ENCODE measurements around the gene NUP85. TPM values are rescaled to one million over a fixed set of nuclear protein-coding genes. Genes with fewer than 3 reads are reported as not detected.

Gene NUP85
- total RNA-seq, 2 experiments from 2014 or later: 141 to 151 TPM

DNA sequence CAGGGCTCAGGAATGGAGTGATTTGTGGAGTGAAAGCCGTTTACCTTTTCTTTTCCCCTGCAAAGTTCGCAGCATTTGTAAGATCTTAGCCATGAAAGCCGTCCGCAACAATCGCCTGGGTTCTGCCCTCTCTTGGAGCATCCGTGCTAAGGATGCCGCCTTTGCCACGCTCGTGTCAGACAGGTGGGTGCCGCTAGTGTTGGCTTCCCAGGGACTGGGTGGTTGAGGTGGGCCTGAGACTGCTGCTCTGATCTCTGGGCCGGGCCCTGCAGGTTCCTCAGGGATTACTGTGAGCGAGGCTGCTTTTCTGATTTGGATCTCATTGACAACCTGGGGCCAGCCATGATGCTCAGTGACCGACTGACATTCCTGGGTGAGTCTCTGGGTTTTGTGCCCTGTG lies 27.3 kb downstream of the NUP85 start:
- CTCF ChIA-PET: no interaction called here

DNA sequence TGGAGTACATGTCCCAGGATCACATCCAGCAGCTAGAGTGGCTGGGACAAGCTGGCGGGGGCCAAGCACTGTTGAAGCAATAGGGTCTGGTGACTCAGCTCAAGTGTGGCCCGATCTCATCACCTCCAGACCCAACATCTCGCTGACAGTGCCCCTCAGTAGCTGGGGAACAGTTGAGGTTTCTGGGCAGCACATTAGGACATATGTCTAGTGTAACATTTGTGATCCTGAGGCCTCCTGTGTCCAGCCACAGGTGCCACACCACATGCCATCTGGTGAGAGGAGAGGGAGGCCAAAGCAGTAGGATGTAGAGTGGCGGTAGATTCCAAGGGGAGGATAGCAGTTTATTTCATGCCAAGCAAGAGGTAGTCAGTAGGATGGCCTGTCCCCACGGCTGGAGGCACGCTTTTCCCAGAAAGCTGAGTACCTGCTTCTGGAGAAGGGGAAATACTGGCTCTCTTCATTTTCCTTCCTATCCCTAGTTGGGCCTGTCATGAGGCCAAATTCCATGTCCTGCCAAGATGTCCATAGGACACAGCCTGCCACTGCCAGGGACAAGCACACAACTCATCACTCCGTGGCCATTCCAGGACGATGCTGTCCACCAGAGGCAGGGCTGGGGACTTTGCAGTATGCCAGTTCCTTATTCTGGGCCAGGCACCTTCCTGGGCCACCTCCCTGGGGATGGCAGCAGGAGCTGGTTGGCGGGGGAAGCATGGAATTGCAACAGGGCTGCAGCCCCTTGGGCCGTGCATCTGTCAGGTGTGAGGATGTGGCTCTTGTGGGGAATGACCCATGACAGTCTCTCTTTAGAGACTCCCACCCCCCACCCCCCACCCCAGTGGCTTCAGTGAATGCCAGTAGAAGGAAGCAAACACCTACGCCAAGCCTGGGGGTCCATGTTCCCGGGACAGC lies 31.9 kb downstream of the NUP85 start:
- CTCF ChIA-PET: interaction anchor here (0.5 to 5.1 kb wide), 8 partner anchors 8 to 279 kb away, joined by 3 to 21 read pairs (median 4); partner anchors contain the start of genes GGA3, MIF4GD and TSEN54
- POLR2A ChIA-PET: interaction anchor here (0.6 kb wide), 1 partner anchor 65 kb away, joined by 3 read pairs; no protein-coding TSS in a partner anchor

More for the DNA sequence above, 27.3 kb downstream of the NUP85 start:
- POLR2A ChIA-PET: no interaction called here

DNA sequence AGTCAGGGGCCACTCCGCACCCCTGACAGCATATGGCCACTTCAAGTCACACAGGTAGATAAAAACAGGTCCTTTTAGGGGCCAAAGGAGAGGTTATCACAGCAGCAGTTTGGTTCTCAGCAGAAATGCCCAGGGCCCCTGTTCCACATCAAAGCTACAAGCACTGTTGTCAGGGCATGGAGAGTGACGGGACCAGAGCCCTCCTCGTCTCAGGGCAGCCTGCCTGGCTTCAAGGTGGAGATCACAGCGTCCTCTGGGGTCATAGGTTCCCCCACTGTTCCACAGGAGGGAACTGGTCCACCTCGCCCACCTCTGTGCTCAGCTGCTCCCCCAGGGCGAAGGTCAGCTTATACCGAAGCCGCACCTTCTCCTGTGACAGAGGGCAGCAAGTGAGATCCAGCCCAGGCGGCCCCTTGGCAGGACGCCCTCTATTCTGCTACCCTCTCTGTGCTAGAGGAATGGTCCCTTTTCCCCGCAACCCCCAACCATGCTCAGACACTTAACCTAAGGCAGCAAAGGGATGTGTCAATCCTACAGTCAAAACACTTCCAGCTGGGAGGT lies 32.6 kb downstream of the NUP85 start:
- ChIA-PET POLR2A (no interaction called here), CTCF (interaction anchor here (0.7 to 5.1 kb wide), 8 partner anchors 9 to 278 kb away, joined by 3 to 21 read pairs (median 4); partner anchors contain the start of genes GGA3, MIF4GD and TSEN54)

- ChIA-PET CTCF (interaction anchor here (0.7 to 5.1 kb wide), 14 partner anchors 9 to 278 kb away, joined by 3 to 39 read pairs (median 4); partner anchors contain the start of genes GGA3, MIF4GD, MRPS7 and TSEN54), POLR2A (no interaction called here)
These were observed 33.3 kb downstream of the NUP85 start for GRCh38 chr17:75238684-75239191.

DNA sequence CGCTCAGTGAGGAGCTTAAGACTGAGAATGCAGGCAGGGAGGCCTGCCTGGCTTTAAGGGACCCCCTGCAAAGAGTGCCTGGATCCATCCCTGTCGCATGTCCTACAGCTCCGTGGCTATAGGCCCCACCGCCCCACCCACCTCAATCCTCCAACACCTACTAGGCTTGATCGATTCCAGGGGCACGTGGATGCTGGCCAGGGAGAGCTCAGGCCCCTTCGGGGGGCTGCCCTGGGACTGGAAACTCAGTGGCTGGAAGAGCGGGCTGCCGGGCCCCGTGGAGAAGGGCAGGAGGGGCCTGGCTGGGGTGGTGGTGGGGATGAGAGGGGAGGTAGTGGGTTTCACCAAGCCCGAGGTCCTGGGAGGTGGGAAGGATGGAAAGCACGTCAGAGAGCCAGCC lies 33.7 kb downstream of the NUP85 start:
- ChIA-PET POLR2A (no interaction called here), CTCF (interaction anchor here (0.9 to 5.1 kb wide), 9 partner anchors 10 to 189 kb away, joined by 3 to 39 read pairs (median 13); partner anchors contain the start of genes GGA3, MIF4GD and MRPS7)

DNA sequence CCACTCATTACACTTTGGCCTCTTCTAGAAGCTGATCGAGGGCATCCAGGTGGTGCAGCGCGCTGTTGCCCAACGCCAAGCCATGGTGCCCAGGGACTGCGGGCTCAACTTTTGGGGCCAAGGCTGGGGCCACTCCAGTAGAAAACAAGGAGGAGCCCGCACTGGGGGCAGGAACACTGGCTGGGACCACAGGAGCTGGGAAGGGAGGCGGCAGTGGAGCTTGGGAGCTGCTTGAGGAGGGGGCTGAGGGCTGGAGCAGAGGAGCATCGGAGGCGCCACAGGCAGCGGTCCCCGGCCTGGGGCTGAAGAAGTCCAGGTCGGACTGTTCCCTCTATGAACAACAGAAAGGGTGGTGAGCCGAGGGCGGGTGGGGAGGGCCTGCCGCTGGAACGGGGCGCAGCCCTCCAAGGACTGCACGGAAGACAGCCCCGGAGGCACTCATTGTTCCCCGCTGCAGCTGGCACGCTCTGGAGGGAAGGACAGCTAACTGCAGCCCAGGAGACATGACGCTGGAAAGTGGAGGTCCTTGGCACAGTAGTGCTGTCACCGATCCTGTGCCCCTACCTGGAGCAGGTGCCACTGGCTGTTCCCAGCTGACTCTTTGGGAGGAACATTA lies 34.4 kb downstream of the NUP85 start:
- POLR2A ChIA-PET: interaction anchor here (0.6 to 1.0 kb wide), 2 partner anchors 21 to 37 kb away, joined by 3 to 6 read pairs; partner anchors contain the start of gene GGA3
- CTCF ChIA-PET: interaction anchor here (0.6 to 5.1 kb wide), 15 partner anchors 10 to 1162 kb away, joined by 3 to 39 read pairs (median 4); partner anchors contain the start of genes GGA3, MIF4GD and MRPS7

DNA sequence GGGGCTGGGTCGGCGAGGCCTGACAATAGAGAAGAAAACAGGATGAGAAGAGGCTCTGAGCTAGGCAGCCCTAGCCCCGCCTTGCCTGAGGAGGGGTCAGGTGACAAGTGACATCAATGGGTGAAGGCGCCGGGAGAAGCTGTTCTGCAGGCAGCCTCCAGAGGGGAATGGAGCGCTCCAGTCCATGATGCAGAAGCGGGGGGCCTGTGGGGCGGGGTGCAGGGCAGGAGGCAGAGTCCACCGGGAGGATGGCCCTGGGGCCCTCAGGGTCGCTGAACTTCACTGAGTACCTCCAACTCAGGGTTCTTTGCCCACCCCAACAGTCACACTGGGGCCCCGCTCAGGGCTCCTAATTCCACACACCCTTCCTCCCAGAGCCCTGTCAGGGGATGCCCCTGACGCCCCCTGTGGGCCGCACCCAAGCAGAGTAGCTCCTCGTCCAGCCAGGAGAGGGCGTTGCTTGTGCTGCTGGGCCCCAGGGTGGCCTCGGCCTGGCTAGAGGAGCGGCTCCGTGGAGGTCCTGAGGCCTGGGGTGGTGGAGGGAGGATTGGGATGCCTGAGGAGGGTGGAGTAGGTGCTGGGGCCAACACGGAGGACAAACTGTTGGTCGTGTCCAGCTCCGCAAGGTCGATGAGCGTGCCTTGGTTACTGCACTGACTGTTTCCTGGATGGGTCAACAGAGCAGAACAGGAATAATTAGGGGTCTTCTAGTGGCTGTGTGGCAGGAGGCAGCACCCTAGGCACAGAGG lies 35.1 kb downstream of the NUP85 start:
- ChIA-PET CTCF (interaction anchor here (0.6 to 5.1 kb wide), 12 partner anchors 9 to 1161 kb away, joined by 3 to 39 read pairs (median 4); partner anchors contain the start of genes GGA3, MIF4GD and MRPS7), POLR2A (interaction anchor here (0.5 to 1.0 kb wide), 3 partner anchors 20 to 118 kb away, joined by 3 to 6 read pairs (median 4); partner anchors contain the start of gene GGA3)

- CTCF ChIA-PET: interaction anchor here (0.9 to 5.1 kb wide), 8 partner anchors 9 to 171 kb away, joined by 3 to 39 read pairs (median 9); partner anchors contain the start of genes GGA3, MIF4GD and MRPS7
These were observed 35.6 kb downstream of the NUP85 start for GRCh38 chr17:75241143-75241430.

DNA sequence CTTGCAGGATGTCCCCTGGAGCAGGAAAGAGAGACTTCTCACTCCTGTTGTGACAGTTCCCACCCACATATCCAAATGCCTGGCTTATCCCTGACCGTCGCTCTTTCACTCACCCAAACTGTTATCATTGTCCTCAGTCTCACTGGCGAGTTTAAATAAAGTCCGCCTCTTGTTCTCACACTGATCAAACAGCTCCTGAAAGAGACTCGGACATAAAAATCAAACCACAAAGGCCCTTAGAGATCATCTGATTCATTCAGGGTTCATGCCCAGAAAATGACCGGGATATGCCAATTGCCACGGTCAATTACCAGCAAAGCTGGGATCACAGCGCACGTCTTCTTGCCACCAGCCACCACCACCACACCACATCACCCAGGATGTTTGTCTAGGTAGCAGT lies 36.0 kb downstream of the NUP85 start:
- ChIA-PET CTCF (interaction anchor here (0.8 to 5.1 kb wide), 6 partner anchors 8 to 171 kb away, joined by 3 to 39 read pairs (median 18); partner anchors contain the start of genes GGA3, MIF4GD and MRPS7), POLR2A (interaction anchor here (2.4 kb wide), 1 partner anchor 29 kb away, joined by 7 read pairs; the partner anchor contains the start of gene MIF4GD)

More at GRCh38 chr17:75241143-75241430, 35.6 kb downstream of the NUP85 start:
- POLR2A ChIA-PET: interaction anchor here (1.0 to 2.4 kb wide), 2 partner anchors 20 to 30 kb away, joined by 3 to 7 read pairs; partner anchors contain the start of genes GGA3 and MIF4GD

DNA sequence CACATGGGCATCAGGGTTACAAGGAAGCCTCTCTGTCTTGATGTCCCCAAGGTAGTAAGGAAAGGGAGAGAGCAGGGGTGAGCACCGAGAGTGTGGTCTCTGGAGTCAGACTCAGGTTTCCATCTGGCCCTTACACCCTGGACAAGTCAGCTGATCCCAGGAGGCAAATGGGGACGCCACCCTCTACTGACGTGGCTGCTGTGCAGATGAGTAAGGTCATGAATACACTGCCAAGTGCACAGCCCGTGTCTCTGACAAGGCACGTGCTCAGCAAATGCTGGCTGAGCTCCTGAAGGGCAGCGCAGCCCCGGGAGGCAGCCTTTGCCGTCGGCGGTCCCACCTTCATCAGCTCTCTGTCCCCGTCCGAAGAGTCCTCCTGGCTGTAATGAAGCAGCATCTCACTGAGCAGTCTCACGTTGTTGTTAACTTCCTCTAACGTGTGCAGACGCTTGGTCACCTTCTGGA lies 36.5 kb downstream of the NUP85 start:
- CTCF ChIA-PET: interaction anchor here (0.5 to 5.1 kb wide), 7 partner anchors 13 to 171 kb away, joined by 3 to 39 read pairs (median 6); partner anchors contain the start of genes GGA3, MIF4GD and MRPS7
- POLR2A ChIA-PET: interaction anchor here (0.6 to 2.4 kb wide), 4 partner anchors 19 to 47 kb away, joined by 3 to 12 read pairs (median 5); partner anchors contain the start of genes GGA3, MIF4GD and MRPS7

DNA sequence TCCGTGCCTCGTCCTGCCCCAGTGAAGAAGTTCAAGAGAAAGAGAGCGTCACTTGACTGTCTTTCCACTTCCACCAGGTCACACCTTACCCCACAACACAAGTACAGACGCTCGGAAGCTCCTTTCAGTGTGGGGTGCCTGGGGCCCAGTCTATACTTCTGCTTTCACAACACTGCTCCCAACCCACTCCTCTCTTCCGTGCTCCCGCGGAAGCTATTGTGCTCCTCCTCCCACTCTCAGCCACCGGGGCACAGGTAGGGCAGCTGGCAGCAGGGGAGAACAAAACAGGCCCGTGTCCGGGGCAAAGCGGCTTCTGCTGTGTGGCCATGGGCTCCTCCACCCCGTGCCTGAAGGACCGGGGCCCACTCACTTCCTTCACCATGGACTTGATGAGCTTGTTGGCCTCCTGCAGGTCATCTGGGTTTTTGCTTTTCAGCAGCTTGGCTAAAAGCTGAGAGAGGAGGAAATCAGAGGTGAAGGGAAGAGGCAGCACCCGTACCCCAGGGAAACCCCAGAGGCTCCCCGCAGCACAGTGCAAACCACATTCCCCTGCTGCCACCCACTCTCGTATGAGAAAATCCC lies 37.1 kb downstream of the NUP85 start:
- CTCF ChIA-PET: interaction anchor here (0.5 to 4.4 kb wide), 6 partner anchors 19 to 170 kb away, joined by 3 to 39 read pairs (median 5); partner anchors contain the start of genes GGA3, MIF4GD and MRPS7
- POLR2A ChIA-PET: interaction anchor here (0.6 to 2.4 kb wide), 5 partner anchors 18 to 64 kb away, joined by 3 to 12 read pairs (median 5); partner anchors contain the start of genes GGA3, MIF4GD and MRPS7

DNA sequence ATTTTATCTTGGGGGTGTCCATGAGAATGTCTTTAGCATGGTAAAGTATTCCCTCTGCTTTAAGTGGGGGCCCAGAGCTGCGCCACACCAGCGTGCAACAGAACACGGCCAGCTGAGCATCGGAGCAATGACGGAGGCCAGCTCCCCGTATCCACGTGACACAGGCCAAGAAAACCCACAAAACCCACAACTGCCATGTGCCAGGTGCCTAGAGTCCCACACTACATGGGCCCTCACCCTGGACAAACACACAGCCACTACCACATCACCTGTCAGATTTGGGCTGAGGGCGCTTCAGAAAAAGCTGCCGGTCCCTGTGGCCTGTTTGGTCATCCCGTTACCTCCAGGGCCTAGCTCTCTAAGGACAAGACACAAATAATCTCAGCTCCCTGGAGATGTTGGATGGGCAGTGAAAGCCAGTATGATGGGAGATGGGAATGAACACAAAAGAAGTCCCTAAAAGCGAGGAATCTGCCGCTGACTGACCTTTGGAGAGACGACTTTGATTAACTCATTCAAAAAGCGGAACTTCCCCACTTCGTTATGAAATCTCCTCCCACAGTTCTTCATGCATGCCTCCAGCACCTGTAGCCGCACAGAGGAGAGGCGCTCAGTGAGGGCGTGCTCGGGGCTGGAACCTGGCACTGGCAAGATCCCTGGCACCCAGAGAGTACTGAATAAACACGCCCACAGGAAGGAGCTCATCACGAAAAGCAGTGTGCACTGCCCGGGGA lies 38.8 kb downstream of the NUP85 start:
- ChIA-PET CTCF (no interaction called here), POLR2A (no interaction called here)

DNA sequence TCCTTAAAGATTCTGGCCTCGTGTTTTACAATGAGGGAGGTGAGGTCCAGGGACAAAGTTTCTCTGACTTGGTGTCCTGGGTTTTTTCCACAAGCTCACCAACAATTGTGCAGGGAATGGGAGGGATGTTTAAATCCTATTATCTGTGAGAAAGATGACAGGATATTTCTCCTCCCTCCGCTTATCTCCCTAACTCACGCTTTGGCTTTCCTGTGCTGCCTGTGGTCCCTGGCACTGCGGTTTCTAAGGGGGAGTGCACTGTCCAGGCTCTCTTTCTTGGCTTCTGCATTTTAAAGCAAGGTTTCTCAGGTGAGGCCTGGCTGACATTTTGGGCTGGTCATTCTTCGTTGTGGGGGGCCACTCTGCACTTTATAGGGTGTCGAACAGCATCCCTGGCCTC lies 39.5 kb downstream of the NUP85 start:
- CTCF ChIA-PET: no interaction called here
- POLR2A ChIA-PET: no interaction called here

GRCh38 chr17:75246404-75246803 lies 40.9 kb downstream of the NUP85 start:
- CTCF ChIA-PET: interaction anchor here (0.6 to 1.1 kb wide), 3 partner anchors 15 to 155 kb away, joined by 3 to 5 read pairs (median 3); partner anchors contain the start of genes GGA3 and MRPS7
- POLR2A ChIA-PET: no interaction called here

DNA sequence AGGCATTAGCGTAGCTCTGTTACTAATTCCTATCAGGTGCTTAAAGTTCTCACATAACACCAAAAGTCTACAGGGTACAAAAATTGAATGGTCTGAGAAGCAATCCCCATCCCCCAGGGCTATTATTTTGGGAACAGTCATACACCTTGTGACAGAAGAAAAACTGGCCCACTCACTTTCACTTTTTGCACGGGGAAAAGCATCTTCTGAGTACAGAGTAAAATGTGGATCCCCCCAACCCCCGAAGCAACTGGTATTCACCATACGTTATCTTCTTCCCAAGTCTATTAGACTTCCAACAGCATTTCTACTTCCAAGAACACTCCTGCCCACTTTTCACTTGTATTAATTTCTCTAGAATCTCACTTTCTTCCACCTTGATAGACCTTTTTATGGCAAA lies 44.1 kb downstream of the NUP85 start:
- ChIA-PET CTCF (interaction anchor here (1.0 to 5.1 kb wide), 8 partner anchors 10 to 163 kb away, joined by 3 to 21 read pairs (median 4); partner anchors contain the start of genes GGA3, MRPS7, NT5C and SLC25A19), POLR2A (interaction anchor here (1.3 to 3.2 kb wide), 4 partner anchors 12 to 40 kb away, joined by 3 to 41 read pairs (median 10); partner anchors contain the start of genes GGA3, MIF4GD, MRPS7 and SLC25A19)

DNA sequence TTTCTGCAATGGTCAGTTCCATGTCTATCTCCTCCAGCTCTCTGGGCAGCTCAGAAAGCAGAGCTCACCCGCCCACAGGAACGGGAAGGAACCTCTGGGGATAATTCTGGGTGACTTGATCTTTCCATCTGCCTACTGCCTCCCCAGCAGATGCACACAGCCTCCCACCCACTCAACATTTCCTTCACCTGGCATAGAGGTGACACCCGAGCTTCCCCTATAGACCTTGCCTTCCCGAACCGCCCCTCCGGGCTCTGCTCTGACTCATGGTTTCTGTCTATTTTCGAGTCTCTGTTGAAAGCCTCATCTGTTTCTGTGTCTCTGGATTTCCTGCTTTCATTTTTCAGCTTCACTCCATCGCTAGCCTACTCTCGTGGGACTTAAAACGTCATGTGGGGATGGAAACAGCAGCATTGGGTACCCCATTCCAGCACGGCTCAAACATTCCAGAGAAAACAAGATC lies 44.6 kb downstream of the NUP85 start:
- POLR2A ChIA-PET: interaction anchor here (0.7 to 3.2 kb wide), 5 partner anchors 11 to 113 kb away, joined by 3 to 41 read pairs (median 6); partner anchors contain the start of genes GGA3, MIF4GD, MRPS7 and SLC25A19
- CTCF ChIA-PET: interaction anchor here (0.6 to 5.1 kb wide), 12 partner anchors 10 to 162 kb away, joined by 3 to 21 read pairs (median 4); partner anchors contain the start of genes GGA3, MIF4GD, MRPS7 and NT5C
